Breast epithelium (tissue), 3 donors: Measurements from ENCODE around the gene NCOA5.

Source experiments
- CTCF ChIP-seq, 3 donors: fragments of 450-650 bp; IDR thresholded peaks; one replicate each; pipeline ENCODE4 v1.5.1; 2016 to 2017; ENCODE audit warnings: antibody characterized with exemption in 3 of 3, mild to moderate bottlenecking in 3 of 3, moderate library complexity in 3 of 3
- POLR2A ChIP-seq: fragments of 450-650 bp; IDR thresholded peaks from one replicate; pipeline ENCODE4 v1.6.1; 2016; ENCODE audit warnings: antibody characterized with exemption, mild to moderate bottlenecking, moderate library complexity
- POLR2AphosphoS5 ChIP-seq, 3 donors: sonication (generic); formaldehyde crosslinking; IDR thresholded peaks; one replicate each; pipeline ENCODE4 v1.6.1; 2017; ENCODE audit warnings: antibody characterized with exemption in 3 of 3

DNA sequence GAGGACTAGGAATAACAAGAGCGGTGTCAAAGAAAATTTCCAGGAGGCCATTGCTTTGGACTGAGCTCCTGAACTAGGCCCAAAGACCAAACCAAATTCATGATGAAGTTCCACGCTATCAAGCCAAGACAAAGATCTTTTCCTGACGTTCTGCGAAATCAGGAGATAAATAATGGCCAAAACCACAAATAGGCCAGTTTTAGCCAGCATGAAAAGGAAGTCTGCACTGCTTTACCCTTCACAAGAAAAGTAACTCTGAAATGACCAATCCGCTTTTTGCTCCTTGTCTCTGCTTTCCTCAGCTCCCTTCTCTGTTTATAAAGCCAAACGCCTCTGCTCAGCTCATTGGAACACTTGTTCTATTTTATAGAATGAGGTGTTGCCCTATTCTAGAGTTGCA lies 6.7 kb downstream of the NCOA5 start:
- TF ChIP-seq CTCF (IDR thresholded peaks at IDR 0.05) (no peak), POLR2A (no peak), POLR2AphosphoS5 (IDR thresholded peaks at IDR 0.05) (no peak)
